ENCODE measurements around the gene RAVER1.

Gene RAVER1

GRCh38 chr19:10317857-10318462, 15.4 kb downstream of the RAVER1 start:
- no peak for DNase-seq (ENCODE audit: low spot score)

GRCh38 chr19:10317045-10317856, 16.1 kb downstream of the RAVER1 start:
- no peak for DNase-seq (ENCODE audit: low spot score)

GRCh38 chr19:10316229-10317044, 16.9 kb downstream of the RAVER1 start:
- DNase-seq (ENCODE audit: low spot score), result no peak

- DNase-seq (ENCODE audit: low spot score), result peak; percentile 96
Observed at GRCh38 chr19:10315335-10316214, 17.8 kb downstream of the RAVER1 start, which contains the start of gene FDX2. Gene FDX2 (minus strand): TSS chr19:10316015. CDS start chr19:10315996, 19 bp downstream.

- DNase-seq (ENCODE audit: low spot score), result no peak
Observed at GRCh38 chr19:10309423-10309822, 23.9 kb downstream of the RAVER1 start, which contains the start of gene ZGLP1. Gene ZGLP1 (minus strand): TSS chr19:10309815.

GRCh38 chr19:10306327-10306726, 27.0 kb downstream of the RAVER1 start:
- no peak for DNase-seq (ENCODE audit: low spot score)

GRCh38 chr19:10305139-10305806, 28.1 kb downstream of the RAVER1 start:
- peak; percentile 50 for DNase-seq (ENCODE audit: low spot score)

- no peak for DNase-seq (ENCODE audit: low spot score)
Observed at GRCh38 chr19:10299545-10300458, 33.5 kb downstream of the RAVER1 start.

GRCh38 chr19:10295847-10296591, 37.3 kb downstream of the RAVER1 start:
- no peak for DNase-seq (ENCODE audit: low spot score)

- DNase-seq (ENCODE audit: low spot score), result no peak
Observed at GRCh38 chr19:10295305-10295846, 38.0 kb downstream of the RAVER1 start.

- DNase-seq (ENCODE audit: low spot score), result no peak
Observed at GRCh38 chr19:10294368-10294697, 39.0 kb downstream of the RAVER1 start.

- DNase-seq (ENCODE audit: low spot score), result no peak
Observed at GRCh38 chr19:10293637-10294367, 39.5 kb downstream of the RAVER1 start.

- DNase-seq (ENCODE audit: low spot score), result no peak
Observed at GRCh38 chr19:10292789-10293636, 40.3 kb downstream of the RAVER1 start.

- peak; percentile 66 for DNase-seq (ENCODE audit: low spot score)
Observed at GRCh38 chr19:10292206-10292788, 41.0 kb downstream of the RAVER1 start.

GRCh38 chr19:10291554-10292205, 41.6 kb downstream of the RAVER1 start:
- DNase-seq (ENCODE audit: low spot score), result no peak

- peak; percentile 50 for DNase-seq (ENCODE audit: low spot score)
Observed at GRCh38 chr19:10290876-10291553, 42.3 kb downstream of the RAVER1 start.
